PC-9 (cell line): ENCODE results near the gene ANXA2.

Experiments used
- EZH2 ChIP-seq: fragments of 200-600 bp; sonication (generic); IDR thresholded peaks from 2 replicates; pipeline ENCODE4 v1.8.0; 2017; ENCODE audit warnings: antibody characterized with exemption, low read depth
- TF ChIP-seq, protein P1 (sequence below): fragments of 200-600 bp; sonication (generic); conservative IDR thresholded peaks from 2 replicates; pipeline ENCODE4 v1.6.1; 2017; ENCODE audit warnings: mixed run types, antibody characterized with exemption, mild to moderate bottlenecking, moderate library complexity

DNA sequence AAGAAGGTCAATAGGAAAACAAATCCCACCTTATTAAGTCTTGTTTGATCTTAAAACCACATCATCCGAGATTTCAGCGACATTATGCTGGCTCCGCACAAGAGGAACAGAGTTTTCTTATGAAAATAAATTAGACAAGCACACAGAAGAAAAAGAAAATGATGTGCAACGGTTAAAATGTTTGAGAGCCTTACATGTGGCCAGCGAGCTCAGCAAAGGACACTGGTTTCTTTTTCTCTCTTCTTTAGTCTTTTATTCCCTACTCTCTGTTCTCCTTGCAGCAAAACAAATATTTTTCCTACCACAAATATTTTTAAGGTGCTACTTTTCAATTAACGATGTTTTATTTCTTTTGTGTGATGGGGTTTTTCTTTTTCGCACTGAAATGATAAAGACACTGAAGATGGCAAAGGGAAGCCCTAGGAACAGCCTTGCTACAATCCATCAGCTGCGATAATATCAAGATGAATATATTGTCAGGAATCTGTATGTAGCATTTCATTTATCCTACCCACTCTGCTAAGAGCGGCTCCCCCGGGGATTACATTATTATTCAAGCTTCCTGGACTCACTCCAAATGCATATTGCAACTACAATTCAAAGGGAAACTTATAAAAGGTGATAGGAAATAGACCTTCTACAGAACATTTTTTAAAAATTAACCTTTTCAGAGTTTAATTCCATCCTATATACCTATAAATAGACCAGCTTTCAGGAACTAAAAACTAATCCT lies 72.9 kb downstream of the ANXA2 start:
- TF ChIP-seq, protein P1, sequence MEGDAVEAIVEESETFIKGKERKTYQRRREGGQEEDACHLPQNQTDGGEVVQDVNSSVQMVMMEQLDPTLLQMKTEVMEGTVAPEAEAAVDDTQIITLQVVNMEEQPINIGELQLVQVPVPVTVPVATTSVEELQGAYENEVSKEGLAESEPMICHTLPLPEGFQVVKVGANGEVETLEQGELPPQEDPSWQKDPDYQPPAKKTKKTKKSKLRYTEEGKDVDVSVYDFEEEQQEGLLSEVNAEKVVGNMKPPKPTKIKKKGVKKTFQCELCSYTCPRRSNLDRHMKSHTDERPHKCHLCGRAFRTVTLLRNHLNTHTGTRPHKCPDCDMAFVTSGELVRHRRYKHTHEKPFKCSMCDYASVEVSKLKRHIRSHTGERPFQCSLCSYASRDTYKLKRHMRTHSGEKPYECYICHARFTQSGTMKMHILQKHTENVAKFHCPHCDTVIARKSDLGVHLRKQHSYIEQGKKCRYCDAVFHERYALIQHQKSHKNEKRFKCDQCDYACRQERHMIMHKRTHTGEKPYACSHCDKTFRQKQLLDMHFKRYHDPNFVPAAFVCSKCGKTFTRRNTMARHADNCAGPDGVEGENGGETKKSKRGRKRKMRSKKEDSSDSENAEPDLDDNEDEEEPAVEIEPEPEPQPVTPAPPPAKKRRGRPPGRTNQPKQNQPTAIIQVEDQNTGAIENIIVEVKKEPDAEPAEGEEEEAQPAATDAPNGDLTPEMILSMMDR: no peak
- TF ChIP-seq EZH2: no peak
